Astrocyte of the spinal cord (primary cell): ENCODE measurements around the gene CDC42BPB.

Source experiments
- DNase-seq: peaks from one replicate; pipeline ENCODE4 v3.0.0; 2011; ENCODE audit warnings: low read depth, low spot score
- H3K4me3 ChIP-seq: 2 replicates; pipeline ENCODE4 v1.5.1; 2011; ENCODE audit warnings: low read depth, mild to moderate bottlenecking, low read length, moderate library complexity
- CTCF ChIP-seq: IDR thresholded peaks from 2 replicates; pipeline ENCODE4 v1.5.1; 2012; ENCODE audit warnings: low read depth, mild to moderate bottlenecking, low read length, inconsistent platforms
- in situ Hi-C: cut with HindIII; loops from 2 replicates; pipeline ENCODE4 v1.10.0; 2017; ENCODE audit warnings: low sequenced_read_pairs

CDC42BPB gene

GRCh38 chr14:102903889-102904512 is 153.3 kb downstream of the CDC42BPB start:
- no peak overlapping the region for H3K4me3 ChIP-seq

DNA sequence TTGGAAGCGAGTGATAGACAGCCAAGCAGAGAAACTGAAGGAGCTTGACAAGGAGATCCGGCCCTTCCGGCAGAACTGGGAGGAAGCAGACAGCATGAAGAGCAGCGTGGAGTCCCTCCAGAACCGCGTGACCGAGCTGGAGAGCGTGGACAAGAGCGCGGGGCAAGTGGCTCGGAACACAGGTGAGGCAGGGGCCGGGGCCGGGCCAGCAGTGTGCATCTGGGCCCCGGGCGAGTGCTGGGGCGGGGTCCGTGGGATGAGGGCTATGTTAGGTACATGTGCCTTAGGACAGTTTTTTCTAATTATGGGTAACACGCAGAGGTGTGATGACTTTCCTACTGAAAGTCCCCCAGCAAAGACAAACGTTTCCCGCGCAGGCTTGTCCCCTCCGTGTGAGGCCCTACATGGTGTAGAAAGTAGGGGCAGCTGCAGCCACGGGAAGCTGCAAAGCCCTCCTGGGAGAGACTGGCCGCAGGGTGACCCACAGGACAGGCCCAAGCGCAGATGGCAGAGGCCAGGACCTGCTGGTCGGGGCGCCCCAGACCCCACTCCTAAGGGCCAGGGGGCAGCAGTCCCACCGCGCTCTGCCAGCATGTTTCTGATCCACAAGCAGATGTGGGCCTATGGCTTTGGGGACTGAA is 154.0 kb downstream of the CDC42BPB start:
- no peak for TF ChIP-seq CTCF
- in situ Hi-C loops, result no loop called here
- DNase-seq, result no peak
- H3K4me3 ChIP-seq, result no peak overlapping the region

More at GRCh38 chr14:102903889-102904512, 153.3 kb downstream of the CDC42BPB start:
- in situ Hi-C loops, result no loop called here
- no peak for TF ChIP-seq CTCF
- no peak for DNase-seq

GRCh38 chr14:102902523-102903247 is 154.7 kb downstream of the CDC42BPB start:
- H3K4me3 ChIP-seq, result no peak overlapping the region
- no peak for DNase-seq
- in situ Hi-C loops, result no loop called here
- no peak for TF ChIP-seq CTCF

- no peak overlapping the region for H3K4me3 ChIP-seq
- DNase-seq, result no peak
- in situ Hi-C loops, result no loop called here
- no peak for TF ChIP-seq CTCF
Measured at GRCh38 chr14:102902086-102902485, 155.3 kb downstream of the CDC42BPB start.

DNA sequence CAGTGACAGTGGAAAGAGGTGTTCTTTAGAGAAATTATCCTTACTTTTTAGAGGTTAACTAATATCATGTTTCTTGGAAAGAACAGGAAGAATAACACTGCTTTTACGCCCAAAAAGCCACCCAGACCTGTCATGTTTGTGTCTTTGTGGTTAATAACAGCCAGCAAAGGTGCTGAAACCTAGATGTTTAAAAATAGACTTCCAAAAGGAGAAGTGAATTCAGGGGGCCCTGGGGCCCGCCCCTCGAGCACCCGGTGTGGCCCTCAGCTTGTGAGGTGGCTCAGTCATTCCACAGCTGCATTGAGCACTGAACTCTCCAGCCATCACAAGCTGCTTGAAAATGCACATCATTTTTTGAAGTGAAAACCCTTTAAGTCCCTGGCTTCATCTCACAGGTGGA is 155.7 kb downstream of the CDC42BPB start:
- H3K4me3 ChIP-seq, result no peak overlapping the region
- no peak for DNase-seq
- TF ChIP-seq CTCF, result no peak
- in situ Hi-C loops, result no loop called here

GRCh38 chr14:102900631-102901571 is 156.4 kb downstream of the CDC42BPB start:
- in situ Hi-C loops, result no loop called here
- no peak overlapping the region for H3K4me3 ChIP-seq
- TF ChIP-seq CTCF, result no peak
- no peak for DNase-seq
